Activated CD8-positive, alpha-beta memory T cell treated with anti-CD3 and anti-CD28 coated beads, Interleukin-2, amount 50 U/mL, for 1 hour (primary cell): ENCODE results near the gene GPER1.

Experiments
- DNase-seq: peaks from one replicate; pipeline ENCODE4 v3.0.0-alpha.2; 2020; ENCODE audit errors: extremely low read depth

GPER1 gene

GRCh38 chr7:1053816-1054370 is 34.0 kb upstream of the GPER1 start:
- DNase-seq = no peak

DNA sequence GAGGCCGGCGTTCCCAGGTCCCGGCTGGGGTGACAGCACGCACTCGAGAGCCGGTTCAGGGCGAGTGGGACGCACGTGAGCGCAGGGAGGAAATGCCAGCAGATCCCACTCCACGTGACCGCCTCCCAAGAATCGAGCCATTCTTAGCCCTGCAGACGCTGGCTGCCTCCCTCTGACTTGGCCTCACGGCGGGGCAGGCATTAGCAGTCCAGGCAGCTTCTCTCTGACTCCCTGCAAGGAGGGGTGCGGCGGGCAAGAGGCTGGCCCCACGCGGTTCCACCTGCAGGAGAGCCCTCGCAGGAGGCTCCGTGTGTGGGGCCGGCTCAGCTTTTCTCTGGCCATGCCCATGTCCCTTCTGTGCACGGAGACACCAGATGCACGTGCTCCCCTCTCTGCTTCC is 33.5 kb upstream of the GPER1 start:
- no peak for DNase-seq

- no peak for DNase-seq
These were observed 33.0 kb upstream of the GPER1 start for GRCh38 chr7:1054861-1055450.

- no peak for DNase-seq
These were observed 32.4 kb upstream of the GPER1 start for GRCh38 chr7:1055491-1055955.

GRCh38 chr7:1055956-1056784 is 31.7 kb upstream of the GPER1 start:
- DNase-seq = no peak

GRCh38 chr7:1056785-1057410 is 31.0 kb upstream of the GPER1 start:
- DNase-seq = no peak

DNA sequence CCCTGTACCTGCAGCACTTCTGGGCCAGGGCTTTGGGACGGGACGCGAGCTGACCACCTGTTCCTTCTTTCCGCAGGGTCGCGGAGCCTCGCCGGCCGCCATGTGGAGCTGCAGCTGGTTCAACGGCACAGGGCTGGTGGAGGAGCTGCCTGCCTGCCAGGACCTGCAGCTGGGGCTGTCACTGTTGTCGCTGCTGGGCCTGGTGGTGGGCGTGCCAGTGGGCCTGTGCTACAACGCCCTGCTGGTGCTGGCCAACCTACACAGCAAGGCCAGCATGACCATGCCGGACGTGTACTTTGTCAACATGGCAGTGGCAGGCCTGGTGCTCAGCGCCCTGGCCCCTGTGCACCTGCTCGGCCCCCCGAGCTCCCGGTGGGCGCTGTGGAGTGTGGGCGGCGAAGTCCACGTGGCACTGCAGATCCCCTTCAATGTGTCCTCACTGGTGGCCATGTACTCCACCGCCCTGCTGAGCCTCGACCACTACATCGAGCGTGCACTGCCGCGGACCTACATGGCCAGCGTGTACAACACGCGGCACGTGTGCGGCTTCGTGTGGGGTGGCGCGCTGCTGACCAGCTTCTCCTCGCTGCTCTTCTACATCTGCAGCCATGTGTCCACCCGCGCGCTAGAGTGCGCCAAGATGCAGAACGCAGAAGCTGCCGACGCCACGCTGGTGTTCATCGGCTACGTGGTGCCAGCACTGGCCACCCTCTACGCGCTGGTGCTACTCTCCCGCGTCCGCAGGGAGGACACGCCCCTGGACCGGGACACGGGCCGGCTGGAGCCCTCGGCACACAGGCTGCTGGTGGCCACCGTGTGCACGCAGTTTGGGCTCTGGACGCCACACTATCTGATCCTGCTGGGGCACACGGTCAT is 30.3 kb upstream of the GPER1 start:
- DNase-seq = no peak

GRCh38 chr7:1058311-1058710 is 29.6 kb upstream of the GPER1 start:
- no peak for DNase-seq

DNA sequence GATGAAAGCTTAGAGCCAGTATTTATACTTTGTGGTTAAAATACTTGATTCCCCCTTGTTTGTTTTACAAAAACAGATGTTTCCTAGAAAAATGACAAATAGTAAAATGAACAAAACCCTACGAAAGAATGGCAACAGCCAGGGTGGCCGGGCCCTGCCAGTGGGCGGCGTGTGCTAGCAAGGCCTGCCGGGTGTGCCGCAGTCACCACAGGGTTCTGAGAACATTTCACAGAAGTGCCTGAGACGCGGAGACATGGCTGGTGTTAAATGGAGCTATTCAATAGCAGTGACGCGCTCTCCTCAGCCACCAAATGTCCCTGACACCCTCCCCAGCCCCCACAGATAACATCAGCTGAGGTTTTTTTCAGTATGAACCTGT is 29.1 kb upstream of the GPER1 start:
- no peak for DNase-seq

DNA sequence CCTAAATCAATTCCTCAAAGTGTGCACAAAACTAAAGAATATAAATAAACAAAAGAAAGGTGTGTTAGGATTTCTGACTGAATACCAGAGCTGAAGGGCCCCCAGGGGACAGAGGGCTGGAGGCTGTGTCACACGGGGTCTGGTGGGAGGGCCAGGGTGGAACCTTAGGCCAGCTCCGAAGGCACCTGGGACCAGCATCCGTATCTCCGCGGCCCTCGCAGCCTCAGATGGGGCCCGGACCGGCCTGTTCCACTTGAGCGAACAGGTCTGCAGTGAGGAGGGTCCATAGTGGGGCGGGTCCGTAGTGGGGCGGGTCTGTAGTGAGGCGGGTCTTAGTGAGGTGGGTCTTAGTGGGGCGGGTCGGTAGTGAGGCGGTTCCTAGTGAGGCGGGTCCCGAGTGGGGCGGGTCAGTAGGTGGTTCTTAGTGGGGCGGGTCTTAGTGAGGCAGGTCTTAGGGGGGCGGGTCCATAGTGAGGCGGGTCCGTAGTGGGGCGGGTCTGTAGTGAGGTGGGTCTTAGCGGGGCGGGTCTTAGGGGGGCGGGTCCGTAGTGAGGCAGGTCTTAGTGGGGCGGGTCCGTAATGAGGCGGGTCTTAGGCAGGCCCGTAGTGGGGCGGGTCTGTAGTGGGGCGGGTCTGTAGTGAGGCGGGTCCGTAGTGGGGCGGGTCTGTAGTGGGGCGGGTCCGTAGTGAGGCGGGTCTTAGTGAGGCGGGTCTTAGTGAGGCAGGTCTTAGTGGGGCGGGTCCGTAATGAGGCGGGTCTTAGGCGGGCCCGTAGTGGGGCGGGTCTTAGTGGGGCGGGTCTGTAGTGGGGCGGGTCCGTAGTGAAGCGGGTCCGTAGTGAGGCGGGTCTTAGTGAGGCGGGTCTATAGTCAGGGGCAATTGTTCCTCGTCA is 28.5 kb upstream of the GPER1 start:
- DNase-seq = no peak

GRCh38 chr7:1060315-1061072 is 27.4 kb upstream of the GPER1 start:
- no peak for DNase-seq

DNA sequence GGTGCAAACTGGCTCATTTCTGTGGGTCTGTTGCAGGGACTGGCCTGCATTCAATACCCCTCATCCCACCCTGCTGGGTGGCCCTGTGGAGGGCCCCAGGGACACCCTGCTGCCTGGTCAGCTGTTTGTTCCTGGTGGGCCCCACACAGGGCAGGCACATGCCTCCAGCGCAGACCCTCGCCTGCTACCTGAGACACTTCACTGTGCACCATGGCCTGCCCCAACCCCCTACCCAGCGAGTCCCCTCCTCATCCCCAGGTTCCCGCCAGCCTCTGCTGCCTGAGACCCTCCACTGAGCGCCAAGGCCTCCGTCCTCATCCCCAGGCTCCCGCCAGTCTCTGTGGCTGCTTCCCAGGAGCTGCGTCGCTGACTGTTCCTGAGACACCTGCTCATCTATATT is 26.7 kb upstream of the GPER1 start:
- no peak for DNase-seq

GRCh38 chr7:1062296-1063294 is 25.3 kb upstream of the GPER1 start:
- DNase-seq = no peak

GRCh38 chr7:1063361-1063760 is 24.6 kb upstream of the GPER1 start:
- no peak for DNase-seq

DNA sequence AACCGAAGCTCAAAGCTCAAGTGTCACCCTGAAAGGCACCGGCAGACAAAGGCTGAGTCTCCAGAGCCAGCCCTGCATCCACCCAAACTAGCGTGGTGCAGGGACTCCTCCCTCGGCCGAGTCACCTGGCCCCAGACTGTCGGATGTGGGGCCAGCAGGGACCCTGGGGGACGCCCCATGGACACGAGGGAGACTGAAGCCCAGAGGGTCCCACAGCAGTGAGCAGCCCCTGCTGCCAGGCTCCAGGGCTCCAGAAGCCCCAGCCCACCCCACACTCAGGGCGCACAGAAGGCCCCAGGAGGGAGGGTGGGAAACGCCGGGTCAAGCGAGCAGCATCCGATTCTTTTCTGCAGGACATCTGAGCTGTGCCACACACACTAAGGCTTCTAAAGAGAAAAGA is 23.3 kb upstream of the GPER1 start:
- no peak for DNase-seq

GRCh38 chr7:1065263-1065584 is 22.7 kb upstream of the GPER1 start:
- DNase-seq = no peak

DNA sequence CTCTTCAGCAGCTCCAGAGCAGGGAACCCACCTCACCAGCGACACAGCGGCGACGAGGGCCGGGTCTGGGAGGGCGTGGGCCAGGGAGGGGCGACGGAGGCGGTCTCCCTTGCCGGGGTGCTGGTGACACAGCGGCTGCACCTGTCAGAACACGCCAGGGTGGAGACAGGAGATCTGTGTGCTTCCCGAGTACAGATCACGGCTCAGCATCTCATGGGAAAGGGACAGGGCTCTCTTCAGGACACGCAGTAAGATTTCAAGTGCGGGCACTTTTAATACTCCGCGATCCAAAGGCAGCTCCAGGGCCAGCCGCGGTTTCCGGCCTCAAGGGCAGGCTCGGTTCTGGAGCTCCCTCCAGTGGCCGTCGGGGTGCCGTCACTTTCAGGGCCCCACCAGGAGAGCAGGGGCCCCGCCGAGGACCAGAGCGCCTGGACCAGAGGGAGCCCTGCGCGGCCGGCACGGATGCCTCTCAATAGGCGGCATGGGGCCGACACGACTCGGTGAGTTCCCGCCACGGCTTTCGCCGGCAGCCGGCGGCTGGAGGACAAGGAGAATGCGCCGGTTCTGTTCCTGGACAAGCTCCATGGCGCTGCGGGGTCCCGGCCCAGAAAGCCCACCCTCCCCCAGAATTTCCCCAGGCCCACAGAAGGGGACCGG is 22.2 kb upstream of the GPER1 start:
- peak; percentile 54 for DNase-seq

- no peak for DNase-seq
These were observed 21.7 kb upstream of the GPER1 start for GRCh38 chr7:1066242-1066588.
